Measurements from ENCODE around the gene DOC2B. TPM values are rescaled to one million over a fixed set of nuclear protein-coding genes. Genes with fewer than 3 reads are reported as not detected.

Gene DOC2B
- total RNA-seq, 1 experiment from 2014 or later, result 2.7 TPM

GRCh38 chr17:207775-208174 lies 26.3 kb upstream of the DOC2B start (continued):
- TF ChIP-seq AFF4 (CRISPR knock-in tag; IDR thresholded peaks at IDR 0.05; ENCODE audit: borderline replicate concordance), result no peak
- no peak for TF ChIP-seq JAZF1 (CRISPR knock-in tag; IDR thresholded peaks at IDR 0.05)
- no peak for TF ChIP-seq ZNF396 (CRISPR knock-in tag; IDR thresholded peaks at IDR 0.05; ENCODE audit: borderline replicate concordance)
- TF ChIP-seq CTCF (IDR thresholded peaks at IDR 0.05), result no peak
- no peak for TF ChIP-seq ZNF532 (CRISPR knock-in tag; IDR thresholded peaks at IDR 0.05; ENCODE audit: borderline replicate concordance)
- no peak for TF ChIP-seq HMGXB4 (CRISPR knock-in tag; IDR thresholded peaks at IDR 0.05)
- TF ChIP-seq ETV6 (CRISPR knock-in tag; IDR thresholded peaks at IDR 0.05), result no peak

- DNase-seq (ENCODE audit: low spot score) (no peak), ATAC-seq (no peak)
- peaks cover 11% of the 10 kb centered on the region for H3K27me3 Mint-ChIP-seq (ENCODE audit: low read depth)
- CTCF ChIA-PET, result interaction anchor here (1.1 to 1.2 kb wide), 2 partner anchors 42 to 102 kb away, joined by 3 read pairs; no protein-coding TSS in a partner anchor
- H3K36me3 Mint-ChIP-seq, result peaks cover 8% of the 10 kb centered on the region
- no peak overlapping the region for H3K27ac Mint-ChIP-seq
- no peak overlapping the region for H3K4me3 Mint-ChIP-seq
- H3K4me1 Mint-ChIP-seq, result no peaks in the 10 kb centered on the region; the same call in 1 of the 2 replicates
- peaks cover 13% of the 10 kb centered on the region for H3K9me3 Mint-ChIP-seq
- POLR2A ChIA-PET, result interaction anchor here (1.2 kb wide), 1 partner anchor 56 kb away, joined by 3 read pairs; no protein-coding TSS in a partner anchor
- TF ChIP-seq MXD4 (CRISPR knock-in tag; IDR thresholded peaks at IDR 0.05; ENCODE audit: borderline replicate concordance) (no peak), SMAD4 (CRISPR knock-in tag; IDR thresholded peaks at IDR 0.05) (no peak), NR1H2 (CRISPR knock-in tag; IDR thresholded peaks at IDR 0.05) (no peak), ZNF263 (CRISPR knock-in tag; IDR thresholded peaks at IDR 0.05; ENCODE audit: low read depth) (no peak), GABPB1 (CRISPR knock-in tag; IDR thresholded peaks at IDR 0.05) (no peak), GTF2I (CRISPR knock-in tag; conservative IDR thresholded peaks at IDR 0.05) (no peak), USF2 (CRISPR knock-in tag; IDR thresholded peaks at IDR 0.05) (no peak), ETV6 (CRISPR knock-in tag; IDR thresholded peaks at IDR 0.05) (no peak), ZNF423 (CRISPR knock-in tag; IDR thresholded peaks at IDR 0.05) (no peak), ZNF532 (CRISPR knock-in tag; IDR thresholded peaks at IDR 0.05; ENCODE audit: borderline replicate concordance) (no peak), E2F5 (CRISPR knock-in tag; IDR thresholded peaks at IDR 0.05) (no peak)
Measured at GRCh38 chr17:206941-207560, 25.6 kb upstream of the DOC2B start.
